22Rv1 (cell line): Measurements from ENCODE around the gene AURKA.
A peak's percentile ranks its signal among the peaks of the same experiment; 100 is the strongest.
"Not testable (repeated sequence)": the region's sequence is repeated elsewhere in the genome, so short reads cannot be mapped to it uniquely, and the experiment has no call there.

Experiments
- H3K27ac ChIP-seq: fragments of 450-650 bp; 2 replicates; pipeline ENCODE4 v1.5.1; 2017
- CTCF ChIP-seq: fragments of 450-650 bp; IDR thresholded peaks from 2 replicates; pipeline ENCODE4 v1.5.1; 2017; ENCODE audit warnings: mild to moderate bottlenecking
- ZFX ChIP-seq: fragments of 450-650 bp; IDR thresholded peaks from 2 replicates; pipeline ENCODE4 v1.6.1; 2017; ENCODE audit warnings: antibody characterized with exemption, borderline replicate concordance

AURKA gene

GRCh38 chr20:56350842-56351241 lies 41.2 kb downstream of the AURKA start:
- TF ChIP-seq ZFX: no peak
- no peak overlapping the region for H3K27ac ChIP-seq

GRCh38 chr20:56348746-56349145 lies 43.3 kb downstream of the AURKA start:
- TF ChIP-seq CTCF: no peak
- H3K27ac ChIP-seq: peak overlapping the region; percentile 41

GRCh38 chr20:56348305-56348693 lies 43.7 kb downstream of the AURKA start:
- TF ChIP-seq ZFX (no peak), CTCF (no peak)
- H3K27ac ChIP-seq: peak overlapping the region; percentile 41

- H3K27ac ChIP-seq: peak overlapping the region; percentile 41
- TF ChIP-seq CTCF (no peak), ZFX (no peak)
These were observed 44.2 kb downstream of the AURKA start for GRCh38 chr20:56347628-56348304.

GRCh38 chr20:56345911-56346310 lies 46.1 kb downstream of the AURKA start:
- TF ChIP-seq CTCF (no peak), ZFX (no peak)

GRCh38 chr20:56343861-56344381 lies 48.1 kb downstream of the AURKA start:
- no peak overlapping the region for H3K27ac ChIP-seq
- TF ChIP-seq ZFX (no peak), CTCF (peak; percentile 88)

More at GRCh38 chr20:56345911-56346310, 46.1 kb downstream of the AURKA start:
- no peak overlapping the region for H3K27ac ChIP-seq

GRCh38 chr20:56342783-56343182 lies 49.2 kb downstream of the AURKA start:
- no peak for TF ChIP-seq CTCF
- TF ChIP-seq ZFX: no peak
- H3K27ac ChIP-seq: no peak overlapping the region

- H3K27ac ChIP-seq: not testable (repeated sequence)
These were observed 55.3 kb downstream of the AURKA start for GRCh38 chr20:56336709-56337108.
